Neural crest cell (in vitro differentiated cells): ENCODE results near the gene DDX41. TPM values are rescaled to one million over a fixed set of nuclear protein-coding genes. Genes with fewer than 3 reads are reported as not detected.
"Not testable (repeated sequence)": the region's sequence is repeated elsewhere in the genome, so short reads cannot be mapped to it uniquely, and the experiment has no call there.

Experiments used
- DNase-seq: peaks from one replicate; pipeline ENCODE4 v3.0.0; 2021; ENCODE audit warnings: low read depth, mixed read lengths, low spot score
- H3K27ac Mint-ChIP-seq: one replicate; pipeline ENCODE4 v1.8.0; 2021; ENCODE audit warnings: mild to moderate bottlenecking, mixed read lengths; ENCODE audit not compliant: unreplicated experiment
- H3K27me3 Mint-ChIP-seq: 2 replicates; pipeline ENCODE4 v1.8.0; 2021; ENCODE audit warnings: low read depth, mild to moderate bottlenecking, mixed read lengths
- H3K36me3 Mint-ChIP-seq: 2 replicates; pipeline ENCODE4 v1.8.0; 2021; ENCODE audit warnings: low read depth, mild to moderate bottlenecking, mixed read lengths
- H3K4me1 Mint-ChIP-seq: 2 replicates; pipeline ENCODE4 v1.8.0; 2021; ENCODE audit warnings: mixed read lengths
- H3K4me3 Mint-ChIP-seq: one replicate; pipeline ENCODE4 v1.8.0; 2021; ENCODE audit warnings: mild to moderate bottlenecking, mixed read lengths
- H3K9me3 Mint-ChIP-seq: 2 replicates; pipeline ENCODE4 v1.8.0; 2021; ENCODE audit warnings: mixed read lengths
- CTCF ChIP-seq: fragments of 200-600 bp; sonication (generic); conservative IDR thresholded peaks from 2 replicates; pipeline ENCODE4 v1.5.0; 2021; ENCODE audit warnings: antibody characterized with exemption, mild to moderate bottlenecking
- total RNA-seq: library from RNA; stranded (reverse); gene quantifications from 2 replicates; pipeline ENCODE4 v1.2.1, GENCODE V29; 2021

Gene DDX41
- total RNA-seq, 1 donor from 2014 or later = 130 TPM

GRCh38 chr5:177536386-177536785, 19.6 kb upstream of the DDX41 start:
- no peak overlapping the region for H3K27ac Mint-ChIP-seq
- DNase-seq = no peak
- H3K4me3 Mint-ChIP-seq = no peak overlapping the region
- no peaks in the 10 kb centered on the region for H3K9me3 Mint-ChIP-seq
- H3K27me3 Mint-ChIP-seq = no peaks in the 10 kb centered on the region
- no peak for TF ChIP-seq CTCF
- H3K4me1 Mint-ChIP-seq = no peaks in the 10 kb centered on the region
- no peaks in the 10 kb centered on the region for H3K36me3 Mint-ChIP-seq

GRCh38 chr5:177535125-177535524, 18.4 kb upstream of the DDX41 start:
- no peak for DNase-seq
- Mint-ChIP-seq H3K9me3 (no peaks in the 10 kb centered on the region), H3K4me1 (no peaks in the 10 kb centered on the region), H3K36me3 (peaks cover 4% of the 10 kb centered on the region), H3K27ac (no peak overlapping the region), H3K27me3 (no peaks in the 10 kb centered on the region), H3K4me3 (no peak overlapping the region)
- TF ChIP-seq CTCF = no peak

- DNase-seq, H3K4me3 Mint-ChIP-seq, H3K27ac Mint-ChIP-seq, H3K27me3 Mint-ChIP-seq, H3K9me3 Mint-ChIP-seq, H3K4me1 Mint-ChIP-seq, H3K36me3 Mint-ChIP-seq: not testable (repeated sequence)
Observed at GRCh38 chr5:177534433-177534832, 17.7 kb upstream of the DDX41 start.

GRCh38 chr5:177531209-177531940, 14.6 kb upstream of the DDX41 start:
- no peaks in the 10 kb centered on the region for H3K4me1 Mint-ChIP-seq
- DNase-seq = no peak
- H3K4me3 Mint-ChIP-seq = no peak overlapping the region
- TF ChIP-seq CTCF = no peak
- H3K36me3 Mint-ChIP-seq = peaks cover 7% of the 10 kb centered on the region
- H3K9me3 Mint-ChIP-seq = no peaks in the 10 kb centered on the region
- H3K27me3 Mint-ChIP-seq = no peaks in the 10 kb centered on the region
- no peak overlapping the region for H3K27ac Mint-ChIP-seq

GRCh38 chr5:177530638-177531037, 13.9 kb upstream of the DDX41 start:
- Mint-ChIP-seq H3K9me3 (no peaks in the 10 kb centered on the region), H3K27me3 (no peaks in the 10 kb centered on the region), H3K4me3 (no peak overlapping the region), H3K4me1 (no peaks in the 10 kb centered on the region), H3K36me3 (peaks cover 8% of the 10 kb centered on the region), H3K27ac (no peak overlapping the region)
- no peak for TF ChIP-seq CTCF
- no peak for DNase-seq
